ENCODE data around the gene SDR42E2. TPM values are rescaled to one million over a fixed set of nuclear protein-coding genes. Genes with fewer than 3 reads are reported as not detected.

SDR42E2 gene
- polyA plus RNA-seq, 1 experiment, result not detected

DNA sequence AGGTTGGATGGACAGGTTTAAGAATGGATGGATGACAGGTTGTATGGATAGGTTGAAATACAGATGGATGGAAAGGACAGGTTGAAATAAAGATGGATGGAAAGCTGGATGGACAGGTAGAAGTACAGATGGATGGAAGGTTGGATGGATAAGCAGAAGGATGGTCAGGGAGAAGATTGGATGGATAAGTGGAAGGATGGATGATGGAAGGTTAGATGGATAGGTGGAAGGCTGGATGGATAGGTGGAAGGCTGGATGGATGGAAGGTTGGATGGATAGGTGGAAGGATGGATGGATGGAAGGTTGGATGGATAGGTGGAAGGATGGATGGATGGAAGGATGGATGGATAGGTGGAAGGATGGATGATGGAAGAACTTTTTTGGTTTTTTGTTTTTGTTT, 905 bp upstream of the SDR42E2 start:
- POLR2A ChIA-PET, result no interaction called here
- Histone ChIP-seq H3K4me3 (ENCODE audit: low read depth, low read length) (no peak overlapping the region), H3K36me3 (ENCODE audit: control insufficient read depth, insufficient read depth, low read length) (no peaks in the 10 kb centered on the region), H3K27me3 (ENCODE audit: control insufficient read depth, insufficient read depth, low read length) (peaks cover 8% of the 10 kb centered on the region)
- no peak for DNase-seq (ENCODE audit: low read depth)
- CTCF ChIA-PET, result no interaction called here
- TF ChIP-seq, protein P1, sequence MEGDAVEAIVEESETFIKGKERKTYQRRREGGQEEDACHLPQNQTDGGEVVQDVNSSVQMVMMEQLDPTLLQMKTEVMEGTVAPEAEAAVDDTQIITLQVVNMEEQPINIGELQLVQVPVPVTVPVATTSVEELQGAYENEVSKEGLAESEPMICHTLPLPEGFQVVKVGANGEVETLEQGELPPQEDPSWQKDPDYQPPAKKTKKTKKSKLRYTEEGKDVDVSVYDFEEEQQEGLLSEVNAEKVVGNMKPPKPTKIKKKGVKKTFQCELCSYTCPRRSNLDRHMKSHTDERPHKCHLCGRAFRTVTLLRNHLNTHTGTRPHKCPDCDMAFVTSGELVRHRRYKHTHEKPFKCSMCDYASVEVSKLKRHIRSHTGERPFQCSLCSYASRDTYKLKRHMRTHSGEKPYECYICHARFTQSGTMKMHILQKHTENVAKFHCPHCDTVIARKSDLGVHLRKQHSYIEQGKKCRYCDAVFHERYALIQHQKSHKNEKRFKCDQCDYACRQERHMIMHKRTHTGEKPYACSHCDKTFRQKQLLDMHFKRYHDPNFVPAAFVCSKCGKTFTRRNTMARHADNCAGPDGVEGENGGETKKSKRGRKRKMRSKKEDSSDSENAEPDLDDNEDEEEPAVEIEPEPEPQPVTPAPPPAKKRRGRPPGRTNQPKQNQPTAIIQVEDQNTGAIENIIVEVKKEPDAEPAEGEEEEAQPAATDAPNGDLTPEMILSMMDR (IDR thresholded peaks at IDR 0.05; ENCODE audit: insufficient read depth, low read depth, low read length), result no peak

GRCh38 chr16:22162656-22163009, 327 bp downstream of the SDR42E2 start:
- Histone ChIP-seq H3K27me3 (ENCODE audit: control insufficient read depth, insufficient read depth, low read length) (peaks cover 8% of the 10 kb centered on the region), H3K4me3 (ENCODE audit: low read depth, low read length) (no peak overlapping the region), H3K36me3 (ENCODE audit: control insufficient read depth, insufficient read depth, low read length) (no peaks in the 10 kb centered on the region)
- ChIA-PET POLR2A (no interaction called here), CTCF (no interaction called here)
- TF ChIP-seq, protein P1 (IDR thresholded peaks at IDR 0.05; ENCODE audit: insufficient read depth, low read depth, low read length), result no peak
- DNase-seq (ENCODE audit: low read depth), result no peak

DNA sequence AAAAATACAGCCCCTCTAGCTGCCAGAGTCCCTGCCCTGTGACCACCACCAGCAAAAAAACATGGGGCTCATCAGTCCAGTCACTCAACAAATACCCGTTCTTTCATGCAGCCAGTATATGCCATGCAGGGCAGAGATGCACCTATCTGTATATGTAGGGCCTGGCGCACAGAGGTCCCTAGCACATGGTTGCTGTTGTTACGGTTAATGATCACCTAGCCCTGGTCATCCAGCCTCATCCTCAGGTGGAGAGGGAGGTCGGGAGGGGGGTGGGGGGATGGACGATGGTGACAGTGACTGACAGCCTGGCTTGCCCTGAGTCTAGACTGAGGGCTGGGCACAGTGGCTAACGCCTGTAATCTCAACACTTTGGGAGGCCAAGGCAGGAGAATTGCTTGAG, 1.5 kb downstream of the SDR42E2 start:
- DNase-seq (ENCODE audit: low read depth), result no peak
- no peak overlapping the region for H3K4me3 ChIP-seq (ENCODE audit: low read depth, low read length)
- H3K27me3 ChIP-seq (ENCODE audit: control insufficient read depth, insufficient read depth, low read length), result peaks cover 8% of the 10 kb centered on the region
- ChIA-PET CTCF (interaction anchor here (0.6 to 1.0 kb wide), 2 partner anchors 9 to 22 kb away, joined by 3 to 4 read pairs; no protein-coding TSS in a partner anchor), POLR2A (no interaction called here)
- no peaks in the 10 kb centered on the region for H3K36me3 ChIP-seq (ENCODE audit: control insufficient read depth, insufficient read depth, low read length)
- TF ChIP-seq, protein P1 (IDR thresholded peaks at IDR 0.05; ENCODE audit: insufficient read depth, low read depth, low read length), result no peak

DNA sequence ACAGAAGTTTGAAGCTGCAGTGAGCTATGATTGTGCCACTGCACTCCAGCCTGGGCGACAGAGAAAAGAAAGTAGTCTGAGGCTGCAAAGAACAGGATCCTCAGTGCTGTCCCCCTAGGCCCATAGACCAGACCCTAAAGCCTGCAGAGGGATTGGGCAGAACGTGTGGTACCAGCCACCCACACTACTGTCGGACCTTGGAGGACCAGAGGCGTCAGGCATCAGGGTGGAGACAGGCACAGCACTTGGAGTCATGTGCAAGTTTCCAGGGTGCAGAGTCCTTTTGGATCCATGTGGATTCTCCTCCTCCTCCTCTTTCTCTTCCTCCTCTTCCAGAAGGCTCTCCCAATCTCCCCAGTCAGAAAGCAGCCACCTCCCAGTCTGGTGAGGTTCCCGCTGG, 2.2 kb downstream of the SDR42E2 start:
- H3K4me3 ChIP-seq (ENCODE audit: low read depth, low read length), result no peak overlapping the region
- peaks cover 6% of the 10 kb centered on the region for H3K27me3 ChIP-seq (ENCODE audit: control insufficient read depth, insufficient read depth, low read length)
- POLR2A ChIA-PET, result no interaction called here
- DNase-seq (ENCODE audit: low read depth), result no peak
- TF ChIP-seq, protein P1 (IDR thresholded peaks at IDR 0.05; ENCODE audit: insufficient read depth, low read depth, low read length), result no peak
- CTCF ChIA-PET, result interaction anchor here (0.6 to 1.0 kb wide), 2 partner anchors 9 to 23 kb away, joined by 3 to 4 read pairs; no protein-coding TSS in a partner anchor
- no peaks in the 10 kb centered on the region for H3K36me3 ChIP-seq (ENCODE audit: control insufficient read depth, insufficient read depth, low read length)

- Histone ChIP-seq H3K4me3 (ENCODE audit: low read depth, low read length) (no peak overlapping the region), H3K27me3 (ENCODE audit: control insufficient read depth, insufficient read depth, low read length) (peaks cover 2% of the 10 kb centered on the region; the same call in 1 of the 2 replicates), H3K36me3 (ENCODE audit: control insufficient read depth, insufficient read depth, low read length) (no peaks in the 10 kb centered on the region)
- no peak for DNase-seq (ENCODE audit: low read depth)
- POLR2A ChIA-PET, result no interaction called here
- CTCF ChIA-PET, result no interaction called here
- TF ChIP-seq, protein P1 (IDR thresholded peaks at IDR 0.05; ENCODE audit: insufficient read depth, low read depth, low read length), result no peak
Observed at GRCh38 chr16:22165508-22166285, 3.4 kb downstream of the SDR42E2 start.
